CD4-positive, alpha-beta T cell treated with Interleukin-15 for 1 hour (primary cell): ENCODE measurements around the gene GRB10.
A peak's percentile ranks its signal among the peaks of the same experiment; 100 is the strongest.

ENCODE experiments used
- DNase-seq: peaks from one replicate; pipeline ENCODE4 v3.0.0-alpha.2; 2020

The GRB10 gene

DNA sequence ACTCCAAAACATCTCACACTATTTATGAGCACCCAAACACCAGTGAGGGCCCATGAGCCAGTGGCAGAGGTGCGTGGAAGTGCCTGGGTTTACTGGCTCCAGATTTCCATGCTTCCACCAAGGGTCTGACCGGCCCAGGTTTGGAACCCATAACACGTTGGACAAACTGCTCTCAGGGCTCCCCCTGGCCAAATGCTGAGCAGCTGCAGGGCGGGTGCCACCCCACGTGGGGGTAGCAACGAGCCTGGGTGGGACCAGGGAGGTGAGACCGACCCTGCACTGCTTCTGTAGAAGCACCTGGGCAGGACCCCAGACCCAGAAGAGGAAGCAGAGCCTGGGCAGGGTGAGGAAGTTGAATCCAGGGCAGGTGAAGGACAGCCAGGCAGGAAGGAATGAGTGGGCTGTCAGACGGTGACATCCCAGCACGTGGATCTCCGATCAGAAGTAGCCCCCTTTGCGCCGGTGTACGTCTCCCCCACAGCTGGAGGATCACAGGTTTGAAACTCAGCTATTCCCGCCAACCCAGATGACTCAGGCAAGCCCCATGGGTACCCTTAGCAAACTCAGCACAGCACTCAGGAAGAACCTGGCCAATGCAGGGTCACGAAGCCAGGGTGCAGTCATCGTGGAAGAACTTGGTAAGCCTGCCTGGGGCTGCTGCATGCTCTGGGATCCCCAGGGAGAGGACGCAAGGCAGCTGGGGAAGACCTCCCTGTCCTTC is 117.1 kb downstream of the GRB10 start:
- DNase-seq: no peak

DNA sequence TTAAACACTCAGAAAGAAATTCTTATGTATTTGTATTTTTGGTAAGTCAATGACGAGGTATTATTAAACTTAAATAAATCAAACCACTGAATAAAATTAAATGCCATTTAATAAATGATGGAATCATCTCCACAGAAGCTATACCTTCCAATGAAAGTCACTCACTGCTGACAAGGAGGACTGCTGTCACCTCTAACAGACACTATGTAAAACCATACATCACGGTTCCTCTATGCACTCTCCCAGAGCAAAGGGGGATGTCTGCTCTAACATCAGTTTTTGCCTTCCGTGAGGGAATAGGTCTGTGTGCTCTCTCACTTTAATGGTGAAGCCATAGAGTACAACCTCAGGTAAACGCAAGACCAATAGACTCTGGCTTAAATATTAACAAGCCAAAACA is 117.8 kb downstream of the GRB10 start:
- DNase-seq: no peak

DNA sequence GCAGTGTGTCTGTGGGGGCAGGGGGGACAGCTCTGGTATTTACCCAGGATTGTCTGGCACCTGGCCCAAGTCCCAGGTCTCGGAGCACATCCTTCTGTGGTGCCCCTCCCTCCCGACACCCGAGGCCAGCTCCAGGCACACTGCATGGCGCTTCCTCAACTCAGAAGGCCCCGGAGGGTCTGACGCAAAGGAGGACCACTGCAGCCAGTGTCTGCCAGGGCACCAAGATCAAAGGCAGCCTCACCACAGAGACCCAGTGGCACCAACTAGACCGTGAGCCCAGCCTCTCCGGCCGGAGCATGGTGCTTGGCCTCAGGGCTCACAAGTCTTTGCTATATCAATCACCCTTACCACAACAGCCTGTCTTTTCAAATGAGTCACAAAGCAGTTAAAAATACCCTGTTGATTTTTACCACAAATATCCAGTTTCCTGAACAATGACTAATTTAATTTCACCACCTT is 118.2 kb downstream of the GRB10 start:
- DNase-seq: no peak

DNA sequence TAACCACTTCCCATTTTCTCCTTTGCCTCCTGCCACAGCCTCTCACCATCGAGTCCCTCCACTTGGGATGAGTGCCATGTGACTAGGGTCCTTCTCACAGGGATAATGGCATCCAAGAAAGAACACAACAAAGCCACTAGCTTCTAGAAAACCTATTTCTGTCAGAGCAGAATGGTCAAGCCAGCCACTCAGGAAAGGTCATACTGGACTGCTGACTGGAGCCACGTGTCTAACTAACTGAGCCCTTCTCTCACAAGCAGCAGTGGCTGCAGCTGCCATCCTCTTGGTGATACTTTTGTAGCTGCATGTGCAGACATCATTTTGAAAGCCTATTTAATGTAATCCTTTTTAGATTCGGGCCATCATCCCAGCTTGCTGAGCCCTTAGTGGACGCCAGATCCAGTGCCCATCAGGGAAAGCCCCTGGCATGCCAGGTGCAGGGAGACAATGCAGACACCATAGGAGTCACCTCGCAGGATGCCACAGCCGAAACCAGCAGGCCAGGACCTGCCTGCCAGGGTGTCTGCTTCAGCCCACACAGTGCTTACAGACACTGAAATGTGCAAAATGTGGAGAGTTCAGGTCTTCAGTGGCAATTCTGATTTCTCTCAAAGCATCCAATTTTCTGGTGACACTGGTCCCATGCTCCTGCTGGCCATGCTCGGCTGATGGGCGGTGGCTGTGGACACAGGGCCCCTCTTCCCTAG is 119.1 kb downstream of the GRB10 start:
- no peak for DNase-seq

DNA sequence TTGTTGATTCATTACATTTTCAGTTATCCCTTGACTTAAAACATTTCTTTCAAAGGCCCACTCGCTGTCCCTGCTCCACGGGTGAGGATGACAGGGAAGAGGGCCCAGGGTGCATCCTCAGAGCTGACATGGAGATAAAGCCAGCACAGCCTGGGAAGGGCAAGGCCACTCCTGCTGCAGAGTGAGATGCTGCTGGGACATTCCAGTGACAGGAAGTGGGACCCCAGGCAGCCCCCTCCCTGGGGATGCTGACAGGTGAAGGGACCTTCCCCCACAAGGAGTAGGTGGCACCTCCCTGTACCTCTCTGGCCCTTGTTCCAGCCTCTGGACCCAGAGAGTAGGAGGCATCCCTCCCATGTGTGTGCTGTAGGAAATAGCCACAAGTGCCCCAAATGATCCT is 119.7 kb downstream of the GRB10 start:
- DNase-seq: no peak

DNA sequence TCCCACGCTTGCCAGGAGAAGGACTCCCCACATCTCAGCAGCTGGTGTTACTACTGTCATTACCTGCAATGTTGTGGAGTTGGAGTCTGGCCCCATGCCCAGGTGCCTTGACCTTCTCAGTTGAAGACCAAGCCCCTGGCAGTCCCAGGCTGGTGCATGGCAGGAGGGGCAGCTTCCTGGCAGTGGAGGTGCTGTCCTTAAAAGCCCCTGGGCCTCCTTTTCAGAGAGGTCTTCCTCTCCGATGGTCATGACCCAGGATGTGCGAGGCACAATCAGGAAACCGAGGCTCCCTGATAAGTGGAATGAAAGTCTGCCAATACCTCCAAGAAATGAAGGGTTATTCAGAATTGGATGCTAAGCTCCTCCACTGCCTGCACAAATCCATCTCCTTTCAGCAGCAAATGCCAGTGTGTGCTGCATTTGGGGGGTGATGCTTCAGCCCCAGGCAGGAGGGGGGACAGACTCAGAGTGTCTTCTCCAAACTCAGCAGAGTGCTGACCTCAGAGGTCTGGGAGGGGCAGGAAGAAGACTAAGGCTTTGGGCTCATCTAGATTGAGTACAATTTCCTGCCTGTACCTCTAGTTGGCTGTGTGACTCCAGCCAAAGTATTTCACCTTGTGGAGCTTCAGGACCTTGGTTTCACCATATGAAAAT is 120.5 kb downstream of the GRB10 start:
- no peak for DNase-seq

DNA sequence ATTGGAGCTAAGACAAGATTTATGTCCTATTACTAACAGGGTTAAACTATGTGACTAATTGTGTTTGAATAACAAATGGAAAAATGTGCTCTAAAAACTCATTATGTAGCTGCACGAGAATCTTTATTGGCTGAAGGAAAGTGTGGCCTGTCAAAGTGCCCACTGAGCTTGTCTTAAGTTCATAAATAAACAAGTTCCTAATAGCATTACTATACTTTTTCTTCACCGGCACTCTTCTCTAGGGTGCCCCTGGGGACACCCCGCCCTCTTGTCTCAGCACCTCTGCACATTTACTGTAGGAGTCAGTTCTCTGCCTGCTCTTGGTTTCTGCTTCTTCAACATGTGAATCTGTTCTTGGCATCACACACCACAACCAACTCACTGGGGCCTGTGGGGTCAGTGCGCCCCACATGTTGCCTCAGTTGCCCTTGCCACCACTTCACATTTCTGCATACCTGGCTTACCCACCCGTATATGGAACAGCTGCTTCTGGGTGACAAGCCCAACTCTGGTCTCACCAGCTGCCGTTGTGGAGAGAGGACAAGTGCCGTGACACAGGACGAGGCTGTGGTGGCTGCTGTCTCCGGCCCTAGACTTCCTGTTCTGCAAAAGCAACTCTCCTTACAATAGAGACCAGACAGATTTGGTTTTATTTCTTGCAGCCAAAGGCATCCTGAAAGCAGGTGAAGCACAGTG is 121.2 kb downstream of the GRB10 start:
- DNase-seq: peak; percentile 45

DNA sequence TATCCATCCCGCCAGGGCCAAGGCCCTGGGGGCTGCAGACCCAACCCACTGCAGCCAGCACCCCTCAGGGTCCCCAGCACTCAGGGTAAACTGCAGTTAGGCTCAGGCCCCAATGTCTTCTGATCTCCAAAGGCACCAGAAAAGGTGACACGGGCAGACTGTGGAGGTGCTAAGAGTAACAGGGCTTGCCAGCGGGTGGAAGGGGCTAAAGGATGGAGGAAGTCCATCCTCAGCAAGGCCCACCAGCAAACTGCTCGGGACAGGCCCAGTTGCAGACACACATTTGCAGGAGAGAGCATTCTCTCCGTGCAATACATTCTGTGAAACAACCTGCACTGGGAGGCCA is 121.9 kb downstream of the GRB10 start:
- DNase-seq: no peak

DNA sequence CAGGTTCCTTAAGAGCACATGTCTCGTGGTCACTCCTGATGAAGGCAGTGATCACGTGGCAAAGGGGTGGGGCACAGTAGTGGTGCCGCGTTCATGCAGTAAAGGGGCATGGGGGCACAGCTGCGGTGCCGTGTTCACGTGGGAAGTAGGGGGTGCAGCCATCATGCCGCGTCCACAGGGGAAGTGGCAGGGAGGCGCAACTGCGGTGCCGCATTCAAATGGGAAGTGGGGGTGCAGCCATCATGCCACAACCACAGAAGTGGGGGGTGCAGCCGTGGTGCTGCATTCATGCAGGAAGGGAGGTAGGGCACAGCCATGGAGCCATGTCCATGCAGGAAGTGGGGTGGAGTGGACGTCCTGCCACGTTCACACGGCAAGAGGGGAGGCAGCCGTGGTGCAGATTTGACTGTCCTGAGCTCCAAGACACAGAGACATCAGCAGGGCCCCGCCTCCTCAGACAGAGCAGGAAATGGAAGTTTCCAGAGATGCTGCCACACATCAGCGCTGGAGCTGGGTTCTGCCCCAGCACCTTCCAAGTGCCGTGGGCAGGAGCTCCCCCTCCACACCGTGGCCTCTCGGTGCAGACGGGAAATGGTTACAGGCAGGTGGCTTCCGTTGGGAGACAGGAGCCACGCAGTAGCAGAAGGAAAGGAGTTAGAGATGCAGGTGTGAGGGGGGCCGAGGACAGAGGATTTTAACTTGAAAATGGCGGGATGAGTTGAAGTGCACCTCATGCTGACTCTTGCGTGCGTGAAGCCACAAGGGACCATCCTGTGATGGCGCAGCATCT is 122.5 kb downstream of the GRB10 start:
- peak; percentile 45 for DNase-seq

DNA sequence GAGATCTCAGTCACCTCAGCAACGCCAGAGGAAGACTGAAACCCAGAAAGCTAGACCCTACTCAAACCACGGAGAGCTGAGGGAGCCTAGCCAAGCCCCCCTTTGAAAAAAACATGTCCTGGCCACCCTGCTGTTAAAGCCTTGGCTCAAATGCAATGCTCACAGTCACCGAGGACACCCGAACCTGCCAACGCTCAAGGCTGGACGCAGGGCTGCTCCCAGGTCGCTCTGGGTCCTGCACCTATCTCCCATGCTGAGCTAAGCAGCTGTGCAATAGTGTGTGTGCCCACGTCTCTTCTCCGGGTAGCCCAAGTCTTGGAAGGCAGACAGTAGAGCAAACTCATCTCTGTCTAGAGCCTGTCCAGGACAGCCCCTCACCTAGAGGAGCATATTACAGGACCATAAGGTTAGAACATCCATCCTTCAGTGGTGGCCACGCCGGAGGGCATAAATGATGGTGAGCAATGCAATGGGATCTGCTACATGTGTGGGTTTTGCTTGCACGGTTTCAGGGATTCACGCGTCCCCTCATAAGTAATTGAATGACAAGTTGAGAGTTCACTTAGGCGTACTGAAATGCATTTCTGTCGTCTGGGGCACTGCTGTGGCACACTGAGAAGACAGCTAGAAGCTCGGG is 123.2 kb downstream of the GRB10 start:
- DNase-seq: no peak

DNA sequence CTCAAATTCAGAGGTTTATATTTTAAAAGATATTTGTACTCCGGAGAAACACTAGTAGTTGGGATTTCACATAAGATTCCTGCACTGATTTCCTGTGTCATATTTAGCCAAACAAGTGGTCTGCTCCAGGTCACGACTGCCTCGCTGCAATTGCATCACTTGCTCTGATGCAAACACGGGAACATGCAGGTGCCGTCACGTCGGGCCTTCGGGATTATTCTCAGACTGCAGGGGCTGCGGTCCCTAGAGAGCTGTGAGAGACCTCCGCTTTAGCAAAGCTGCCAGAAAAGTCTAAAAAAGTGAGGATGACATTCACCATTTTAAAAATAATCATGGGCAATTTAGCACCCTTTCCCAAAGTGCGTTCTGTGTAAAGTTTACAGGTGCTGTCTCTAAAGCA is 124.0 kb downstream of the GRB10 start:
- no peak for DNase-seq

DNA sequence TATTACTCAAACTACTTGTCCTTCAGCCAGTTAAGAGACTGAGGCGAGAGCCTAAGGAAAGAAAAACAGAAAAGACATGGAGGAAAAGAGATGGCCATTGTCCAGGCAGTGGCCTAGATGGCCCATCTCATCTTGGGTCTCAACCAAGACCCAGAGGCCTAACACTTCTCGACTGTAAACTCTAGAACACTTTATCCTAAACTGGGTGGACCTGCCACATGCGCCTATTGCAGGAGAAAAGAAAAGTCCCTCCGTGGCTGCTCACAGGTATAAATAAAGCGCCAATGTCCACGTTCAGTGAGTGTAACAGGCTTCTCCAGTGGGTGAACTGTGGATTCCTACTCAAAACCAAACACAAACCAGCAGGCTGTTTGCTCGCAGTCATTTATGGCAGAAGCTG is 124.8 kb downstream of the GRB10 start:
- no peak for DNase-seq

DNA sequence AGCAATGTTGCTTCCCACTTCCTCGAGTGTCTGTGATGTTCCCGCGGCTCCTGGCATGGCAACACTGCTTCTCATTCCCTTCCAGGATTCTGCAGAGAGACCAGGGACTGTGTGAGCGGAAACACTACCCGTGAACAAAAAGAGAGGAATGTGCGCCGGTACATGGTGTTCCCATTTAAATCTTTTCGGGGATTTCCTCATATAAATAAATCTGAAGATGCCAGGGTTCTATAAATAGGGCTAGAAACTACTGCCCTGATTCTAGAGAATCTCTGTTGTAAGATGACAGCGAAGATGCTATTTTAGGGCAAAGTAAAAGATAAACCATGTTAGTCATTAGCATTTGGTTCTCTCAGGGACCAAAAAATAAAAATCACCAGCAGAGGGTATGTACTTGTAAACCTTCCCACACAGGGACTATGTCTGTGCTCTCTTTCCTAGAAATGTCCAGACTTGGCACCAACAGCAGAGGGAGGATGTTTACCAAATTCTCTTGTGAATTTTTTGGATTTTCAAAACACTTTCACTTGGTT is 125.3 kb downstream of the GRB10 start:
- no peak for DNase-seq

DNA sequence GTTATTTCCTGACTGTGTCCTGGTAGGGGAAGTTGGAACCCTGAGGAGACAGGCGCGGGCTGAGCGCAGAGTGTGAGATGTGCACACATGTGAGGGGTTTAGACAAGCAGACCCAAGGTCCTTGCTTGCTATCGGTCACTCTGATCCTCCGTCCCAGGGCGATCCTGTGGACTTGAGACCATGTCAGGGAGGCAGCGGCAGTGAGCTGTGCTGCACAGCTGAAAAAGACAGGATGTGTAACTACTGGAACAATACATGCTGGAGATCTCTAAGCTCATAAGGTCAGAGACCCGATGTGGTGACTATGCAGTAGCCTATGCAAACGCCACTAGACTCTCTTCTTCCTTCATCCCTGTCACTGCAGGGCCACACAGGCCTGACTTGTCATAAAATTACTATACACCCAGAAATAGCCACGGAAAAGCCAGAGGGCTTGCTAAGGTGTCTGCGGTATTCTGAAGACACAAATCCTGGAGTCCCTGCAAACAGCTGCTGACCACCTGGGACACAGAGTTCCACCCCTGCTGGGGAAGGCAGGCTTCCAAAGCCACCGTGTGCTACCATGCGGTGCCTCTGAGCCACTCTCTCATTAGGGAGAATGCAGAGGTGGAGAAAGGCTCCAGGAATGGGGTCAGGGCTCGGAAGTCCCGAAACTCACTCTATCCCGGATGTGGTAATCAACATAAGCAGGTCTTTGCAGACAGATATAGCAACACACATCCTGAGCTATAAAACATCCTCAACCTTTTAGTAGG is 126.4 kb downstream of the GRB10 start:
- DNase-seq: no peak

DNA sequence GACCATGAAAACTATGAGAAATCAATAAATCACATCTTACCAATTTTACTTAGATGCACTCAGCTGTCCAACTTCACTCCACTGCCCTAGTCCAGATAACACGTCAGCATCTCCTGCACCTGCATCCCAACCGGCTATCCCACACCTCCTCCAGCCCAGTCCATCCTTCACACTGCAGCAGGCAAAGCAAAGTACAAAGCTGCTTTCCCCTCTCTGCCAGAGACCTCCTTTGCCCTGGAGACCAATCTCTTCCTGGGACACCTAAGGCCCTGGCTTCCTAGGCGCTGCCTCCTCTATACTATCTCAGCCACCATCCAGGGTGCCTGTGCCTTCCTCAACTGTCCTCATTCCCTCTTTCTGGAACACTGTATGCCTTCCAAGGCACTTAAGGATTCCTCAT is 127.2 kb downstream of the GRB10 start:
- DNase-seq: no peak

DNA sequence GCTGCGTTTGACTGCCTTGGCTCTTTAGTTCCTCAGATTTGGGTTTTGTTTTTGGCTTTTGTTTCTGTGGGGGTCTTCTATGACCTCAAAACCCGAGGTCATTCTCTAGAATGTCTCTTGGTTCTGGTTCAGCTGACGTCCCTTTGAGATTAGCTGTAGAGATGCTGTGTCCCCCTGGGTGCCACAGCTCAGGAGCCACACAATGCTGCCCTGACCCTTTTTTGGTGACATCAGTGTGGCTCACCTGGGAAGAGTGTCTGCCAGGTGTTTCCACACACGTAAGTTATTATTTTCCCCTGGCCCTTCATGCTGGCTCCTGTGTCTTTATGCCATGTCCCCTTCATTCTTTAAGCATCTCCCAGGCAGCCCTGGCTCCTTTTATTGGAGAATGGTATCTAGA is 127.7 kb downstream of the GRB10 start:
- no peak for DNase-seq

DNA sequence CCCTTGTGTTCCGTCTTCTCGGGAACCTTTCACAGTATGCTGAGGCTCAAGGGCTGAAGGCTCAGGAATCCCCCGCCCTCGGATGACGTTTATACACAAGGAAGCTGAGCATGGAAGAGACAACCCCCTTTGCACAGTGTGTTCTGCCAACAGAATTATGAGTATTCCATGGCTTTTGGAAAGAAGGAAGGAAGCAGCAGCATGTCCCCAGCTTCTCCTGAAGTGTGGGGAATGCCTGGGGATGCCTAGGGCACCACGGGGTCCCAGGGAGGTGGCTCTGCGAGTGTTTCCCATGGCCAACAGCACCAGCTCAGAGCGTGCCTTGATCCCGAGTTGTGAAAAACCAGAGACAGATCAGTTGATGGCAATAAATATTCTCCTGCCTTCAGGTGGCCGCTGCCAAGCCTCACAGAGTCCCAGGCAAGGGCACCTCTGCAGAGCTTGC is 128.7 kb downstream of the GRB10 start:
- DNase-seq: no peak

DNA sequence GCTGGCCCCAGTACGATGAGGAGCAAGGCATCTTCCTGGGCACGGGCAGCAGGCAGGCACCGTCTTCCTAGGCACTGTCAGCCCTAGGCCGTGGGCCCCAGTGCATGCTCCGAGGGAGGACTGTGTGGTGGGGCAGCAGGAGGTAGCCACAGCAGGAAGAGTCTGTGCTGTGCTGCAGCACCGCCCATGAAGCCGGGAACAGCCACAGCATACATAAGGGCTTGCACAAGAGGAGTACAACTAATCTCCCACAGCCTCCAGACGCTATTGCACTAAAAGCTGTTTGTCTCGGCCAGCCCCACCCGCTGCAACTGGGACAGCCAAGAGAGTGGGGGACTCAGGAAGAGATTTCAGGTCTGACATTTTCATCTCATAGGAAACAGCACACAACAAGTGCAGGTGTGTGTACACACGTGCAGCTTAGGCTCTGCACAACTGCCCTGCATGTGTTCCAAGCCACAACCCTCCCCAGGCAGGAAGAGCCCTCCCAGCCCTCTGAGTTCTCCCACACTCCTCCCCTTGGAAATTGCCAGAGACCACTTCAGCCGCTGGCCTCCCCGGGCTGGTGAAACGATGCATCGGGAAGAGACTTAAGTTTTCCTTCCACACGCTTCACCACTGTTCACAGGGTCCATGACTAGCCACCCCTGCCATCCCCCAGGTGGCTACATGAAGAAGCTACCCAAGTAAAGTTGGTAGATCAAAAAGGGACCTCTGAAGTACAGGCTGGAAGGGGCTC is 129.4 kb downstream of the GRB10 start:
- no peak for DNase-seq

DNA sequence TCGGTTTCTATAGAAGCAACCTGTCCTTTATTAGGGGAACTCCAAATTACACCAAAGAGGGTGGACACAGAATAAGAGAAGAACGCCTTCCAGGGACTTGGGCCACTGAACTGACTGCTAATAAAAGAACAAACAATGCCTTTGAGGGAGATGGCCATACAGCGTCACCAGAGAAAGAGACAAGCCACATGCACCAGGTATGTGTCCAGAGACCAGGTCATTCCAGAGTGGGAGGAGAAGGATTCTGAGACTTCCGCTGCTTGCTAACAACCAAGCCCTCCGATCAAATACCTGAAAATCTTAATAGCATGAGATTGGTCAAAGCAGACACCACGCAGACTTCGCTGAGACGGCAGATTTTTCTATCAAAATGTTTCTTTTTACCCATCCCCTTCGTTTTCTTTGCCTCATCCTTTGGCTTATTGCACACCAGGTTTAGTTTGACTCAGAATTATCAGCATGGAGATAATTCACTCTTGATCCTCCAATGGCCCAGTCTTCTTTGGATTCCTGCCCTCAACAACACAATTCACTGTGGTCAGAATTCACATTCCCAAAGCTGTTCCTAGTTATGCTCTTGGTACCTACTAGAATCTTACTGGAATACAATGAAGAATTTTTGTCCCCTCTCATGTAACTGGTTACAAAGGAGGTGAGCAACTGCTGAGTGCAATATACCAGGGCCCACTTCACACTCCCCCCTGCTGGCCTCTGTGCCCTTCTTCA is 130.1 kb downstream of the GRB10 start:
- DNase-seq: no peak
